GM21390 (cell line): ENCODE measurements around the gene SH3RF1.
"Not testable (repeated sequence)": the region's sequence is repeated elsewhere in the genome, so short reads cannot be mapped to it uniquely, and the experiment has no call there.

ENCODE experiments used
- ATAC-seq: cut with Tn5 transposase; IDR thresholded peaks from one replicate; pipeline ENCODE4 v1.9.1; 2021; ENCODE audit not compliant: unreplicated experiment

The SH3RF1 gene

GRCh38 chr4:169202878-169203277 lies 67.9 kb downstream of the SH3RF1 start:
- ATAC-seq = no peak

- no peak for ATAC-seq
Observed at GRCh38 chr4:169202145-169202699, 68.5 kb downstream of the SH3RF1 start.

- no peak for ATAC-seq
Observed at GRCh38 chr4:169201222-169202144, 69.3 kb downstream of the SH3RF1 start.

DNA sequence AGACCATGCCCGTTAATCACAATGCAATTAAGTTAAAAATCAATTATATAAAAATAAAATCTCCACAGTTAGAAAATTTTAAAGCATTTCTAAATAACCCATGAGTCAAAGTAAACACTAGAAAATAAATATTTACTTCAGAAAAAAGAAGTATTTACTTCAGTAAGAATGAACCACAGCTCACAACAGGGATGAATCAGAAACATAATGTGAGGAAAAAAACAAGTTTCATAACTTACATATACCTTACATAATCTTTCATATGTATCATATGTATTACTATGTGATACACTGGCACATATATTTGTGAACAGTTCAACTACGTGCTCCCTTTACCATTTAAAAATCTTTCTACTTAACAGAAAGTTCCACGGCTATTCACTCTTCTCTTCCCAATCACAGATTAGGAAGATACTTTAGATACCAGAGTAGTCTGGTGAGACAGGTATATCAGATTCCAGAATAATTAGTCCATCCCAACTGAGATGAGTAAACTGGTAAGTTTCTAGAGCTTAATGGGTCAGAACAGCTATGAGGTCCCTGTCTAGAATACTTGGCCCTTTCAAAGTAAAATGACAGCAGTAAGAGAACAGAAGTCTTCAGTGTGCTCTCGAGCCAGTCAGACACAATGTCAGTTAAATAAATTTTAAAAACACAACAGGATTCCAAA lies 70.3 kb downstream of the SH3RF1 start:
- no peak for ATAC-seq

- ATAC-seq = no peak
Observed at GRCh38 chr4:169199184-169199583, 71.6 kb downstream of the SH3RF1 start.

- no peak for ATAC-seq
Observed at GRCh38 chr4:169198167-169198566, 72.6 kb downstream of the SH3RF1 start.

- ATAC-seq = not testable (repeated sequence)
Observed at GRCh38 chr4:169197206-169197605, 73.5 kb downstream of the SH3RF1 start.

DNA sequence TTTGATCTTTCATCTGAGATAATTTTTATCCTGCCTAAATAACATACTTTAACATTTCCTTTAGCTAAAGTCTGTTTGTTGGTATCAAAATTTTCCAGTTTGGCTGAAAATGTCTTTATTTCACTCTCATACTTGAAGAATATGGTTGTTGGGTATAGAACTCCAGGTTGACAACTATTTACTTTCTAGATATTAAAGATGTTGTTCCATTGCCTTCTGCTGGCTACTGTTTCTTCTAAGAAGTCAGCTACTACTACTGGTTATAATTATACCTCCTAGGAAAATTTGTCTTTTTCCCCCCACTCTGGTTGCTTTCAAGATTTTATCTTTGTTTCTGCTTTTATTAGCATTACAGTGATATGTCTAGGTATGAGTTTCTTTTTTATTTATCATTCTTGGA lies 75.7 kb downstream of the SH3RF1 start:
- no peak for ATAC-seq

DNA sequence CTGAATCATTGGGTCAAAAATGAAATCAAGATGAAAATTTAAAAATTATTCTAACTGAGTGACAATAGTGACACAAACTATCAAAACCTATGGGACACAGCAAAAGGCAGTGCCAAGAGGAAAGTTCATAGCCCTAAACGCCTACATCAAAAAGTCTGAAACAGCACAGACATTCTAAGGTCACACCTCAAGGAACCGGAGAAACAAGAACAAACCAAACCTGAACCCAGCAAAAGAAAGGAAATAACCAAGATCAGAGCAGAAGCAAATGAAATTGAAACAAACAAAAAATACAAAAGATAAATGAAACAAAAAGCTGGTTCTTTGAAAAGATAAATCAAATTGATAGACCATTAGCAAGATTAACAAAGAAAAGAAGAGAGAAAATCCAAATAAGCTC lies 80.8 kb downstream of the SH3RF1 start:
- not testable (repeated sequence) for ATAC-seq

GRCh38 chr4:169189372-169189771 lies 81.4 kb downstream of the SH3RF1 start:
- ATAC-seq = peak; percentile 84

- ATAC-seq = no peak
Observed at GRCh38 chr4:169188204-169188603, 82.6 kb downstream of the SH3RF1 start.

DNA sequence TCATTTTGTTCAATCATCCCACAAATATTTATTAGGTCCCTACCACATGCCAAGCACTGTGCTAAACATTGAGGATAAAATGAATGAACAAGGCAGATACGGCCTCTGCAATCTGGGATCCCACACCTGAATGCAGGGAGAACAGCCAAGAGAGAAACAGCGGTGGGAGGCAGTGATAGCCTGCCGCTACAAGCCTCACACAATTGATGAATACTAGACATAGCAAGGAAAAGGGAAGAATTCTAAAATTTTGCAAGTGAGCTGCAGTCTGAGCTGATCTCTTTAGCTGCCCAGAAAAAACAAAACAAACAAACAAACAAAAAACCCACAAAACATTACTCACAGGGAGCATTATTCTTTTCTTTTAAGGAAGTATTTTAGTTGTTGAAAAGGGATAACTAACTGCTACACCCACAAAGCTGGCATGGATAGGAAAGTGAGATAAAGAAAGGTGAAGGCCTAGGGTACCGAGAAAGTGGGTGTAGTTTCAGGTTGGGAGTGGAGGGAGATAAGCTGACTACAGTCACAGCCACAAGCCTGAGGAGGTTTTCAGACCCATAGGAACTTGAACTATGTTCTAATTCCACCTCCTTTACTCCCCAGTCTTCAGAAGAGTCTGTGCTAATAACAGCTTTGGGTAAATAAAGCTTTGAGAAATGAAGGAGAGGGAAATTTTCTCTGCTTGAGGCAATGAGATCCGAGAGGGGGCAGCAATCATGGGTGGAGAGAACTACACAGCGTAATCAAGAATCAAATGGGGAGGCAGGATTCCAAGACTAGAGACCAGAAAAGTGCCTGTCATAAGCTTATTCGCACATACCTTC lies 85.4 kb downstream of the SH3RF1 start:
- ATAC-seq = no peak

GRCh38 chr4:169184686-169185085 lies 86.1 kb downstream of the SH3RF1 start:
- ATAC-seq = no peak

GRCh38 chr4:169184236-169184635 lies 86.5 kb downstream of the SH3RF1 start:
- no peak for ATAC-seq

DNA sequence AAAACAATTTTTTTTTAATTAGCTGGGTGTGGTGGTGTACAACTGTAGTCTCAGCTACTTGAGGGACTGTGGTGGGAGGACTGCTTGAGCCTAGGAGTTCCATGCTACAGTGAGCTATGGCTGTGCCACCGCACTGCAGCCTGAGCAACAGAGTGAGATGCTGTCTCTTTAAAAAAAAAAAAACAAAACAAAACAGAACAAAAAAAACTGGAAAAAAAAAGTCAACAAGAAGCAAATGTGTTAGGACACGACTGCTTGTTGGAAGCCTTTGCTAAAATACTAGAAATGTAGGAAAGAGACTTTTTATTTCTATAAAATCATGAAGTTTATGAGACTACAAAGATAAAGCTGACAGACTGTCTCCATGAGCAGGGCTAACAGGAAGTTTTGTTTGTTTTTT lies 87.2 kb downstream of the SH3RF1 start:
- ATAC-seq = no peak

DNA sequence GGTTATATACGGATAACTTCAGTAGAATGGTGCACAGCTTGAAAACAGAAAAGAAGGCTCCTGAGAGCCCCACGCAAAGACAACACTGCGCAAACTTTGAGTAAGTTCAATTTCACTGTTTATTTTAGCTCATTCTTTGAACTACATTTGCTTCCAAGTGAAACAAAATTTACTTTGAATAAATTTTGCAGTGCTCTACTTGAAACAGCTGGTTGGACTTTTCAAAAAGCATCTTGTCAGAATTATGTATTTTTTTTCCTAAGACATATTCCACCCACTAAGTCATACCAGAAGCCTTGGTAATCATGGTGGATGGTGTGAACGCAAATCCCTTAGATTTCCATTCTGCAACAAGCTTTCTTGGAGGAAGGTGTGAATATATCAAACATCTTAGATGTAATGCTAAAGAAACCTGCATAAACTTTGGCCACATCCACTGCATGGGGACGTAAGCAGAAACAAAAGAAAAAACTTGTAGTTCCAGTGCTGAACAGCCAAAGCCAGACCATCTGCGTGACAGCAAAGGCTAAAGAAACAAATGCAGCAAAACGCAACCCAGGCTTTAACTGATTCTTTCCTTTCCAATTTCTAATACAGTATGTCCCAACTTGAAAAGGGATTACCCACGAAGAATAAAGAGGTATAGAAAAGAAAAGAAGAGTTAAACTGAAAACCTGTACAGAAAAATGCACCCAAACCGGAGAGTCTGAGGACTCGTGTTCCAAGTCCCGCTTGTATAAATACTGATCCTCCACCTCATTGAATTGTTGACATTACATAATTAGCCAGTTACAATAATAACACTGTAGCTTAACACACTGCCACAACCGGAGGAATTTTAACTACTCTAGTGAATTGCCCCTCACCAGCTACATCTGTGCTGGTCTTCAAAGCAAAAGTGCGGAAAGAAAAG lies 90.9 kb downstream of the SH3RF1 start:
- no peak for ATAC-seq

DNA sequence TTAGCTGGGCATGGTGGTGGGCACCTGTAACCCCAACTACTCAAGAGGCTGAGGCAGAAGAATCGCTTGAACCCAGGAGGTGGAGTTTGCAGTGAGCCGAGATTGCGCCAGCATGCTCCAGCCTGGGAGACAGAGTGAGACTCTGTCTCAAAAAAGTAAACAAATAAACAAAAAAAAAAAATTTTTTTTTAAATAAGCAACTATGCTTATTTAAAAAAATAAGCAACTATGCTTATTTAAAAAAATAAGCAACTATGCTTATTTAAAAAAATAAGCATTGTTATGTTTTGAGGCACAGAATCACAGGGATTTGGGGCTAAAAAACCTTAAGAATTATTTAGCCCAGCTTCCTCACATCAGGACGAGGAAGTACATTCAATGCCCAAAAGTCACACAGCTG lies 92.7 kb downstream of the SH3RF1 start:
- ATAC-seq = not testable (repeated sequence)

GRCh38 chr4:169175476-169175875 lies 95.3 kb downstream of the SH3RF1 start:
- no peak for ATAC-seq

- ATAC-seq = no peak
Observed at GRCh38 chr4:169175035-169175434, 95.7 kb downstream of the SH3RF1 start.

DNA sequence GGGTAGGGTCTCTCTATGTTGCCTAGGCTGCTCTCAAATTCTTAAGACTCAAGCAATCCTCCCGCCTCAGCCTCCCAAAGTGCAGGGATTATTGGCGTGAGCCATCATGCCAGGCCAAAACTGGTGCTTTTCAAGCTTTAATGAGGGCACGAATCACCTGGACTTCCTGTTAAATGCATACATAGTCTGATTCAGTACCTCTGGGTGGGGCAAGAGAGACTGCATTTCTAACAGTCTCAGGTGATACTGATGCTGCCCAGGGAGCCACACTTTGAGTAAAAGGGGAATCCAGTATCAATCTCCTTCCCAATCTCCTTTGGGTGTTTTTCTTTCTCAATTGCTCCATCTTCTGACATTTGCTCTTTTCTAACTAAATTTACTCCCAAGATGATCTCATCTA lies 96.5 kb downstream of the SH3RF1 start:
- ATAC-seq = no peak
